Activated T-helper 17 cell treated with anti-CD3 and anti-CD28 coated beads, Interleukin-2, amount 50 U/mL, for 72 hours (primary cell): ENCODE data around the gene UGT1A8. TPM values are rescaled to one million over a fixed set of nuclear protein-coding genes. Genes with fewer than 3 reads are reported as not detected.

Source experiments
- ATAC-seq: fragments of 150-1000 bp; cut with Tn5 transposase; replicated peaks from 2 replicates; pipeline ENCODE4 v1.10.0; 2021; ENCODE audit warnings: mild to moderate bottlenecking, moderate library complexity
- H3K27ac Mint-ChIP-seq: one replicate; pipeline ENCODE4 v1.8.0; 2022; ENCODE audit warnings: mixed read lengths
- H3K27me3 Mint-ChIP-seq: one replicate; pipeline ENCODE4 v1.8.0; 2022; ENCODE audit warnings: mixed read lengths
- H3K36me3 Mint-ChIP-seq: one replicate; pipeline ENCODE4 v1.8.0; 2022; ENCODE audit warnings: low read depth, mild to moderate bottlenecking, mixed read lengths
- H3K4me1 Mint-ChIP-seq: one replicate; pipeline ENCODE4 v1.8.0; 2022; ENCODE audit warnings: mixed read lengths
- H3K4me3 Mint-ChIP-seq: one replicate; pipeline ENCODE4 v1.8.0; 2022; ENCODE audit warnings: mild to moderate bottlenecking, mixed read lengths
- H3K9me3 Mint-ChIP-seq: one replicate; pipeline ENCODE4 v1.8.0; 2022; ENCODE audit warnings: mixed read lengths
- total RNA-seq, 2 donors: library from RNA; stranded (reverse); gene quantifications; one replicate each; pipeline ENCODE4 v1.2.3, GENCODE V29; 2022

Gene UGT1A8
- total RNA-seq, 2 donors from 2014 or later = 0.42 TPM; not detected in 1

GRCh38 chr2:233793465-233794127, 176.2 kb downstream of the UGT1A8 start:
- H3K9me3 Mint-ChIP-seq = no peaks in the 10 kb centered on the region
- peaks cover 8% of the 10 kb centered on the region for H3K27me3 Mint-ChIP-seq
- H3K27ac Mint-ChIP-seq = no peak overlapping the region
- H3K36me3 Mint-ChIP-seq = no peaks in the 10 kb centered on the region
- H3K4me3 Mint-ChIP-seq = no peak overlapping the region
- H3K4me1 Mint-ChIP-seq = no peaks in the 10 kb centered on the region
- ATAC-seq = no peak

DNA sequence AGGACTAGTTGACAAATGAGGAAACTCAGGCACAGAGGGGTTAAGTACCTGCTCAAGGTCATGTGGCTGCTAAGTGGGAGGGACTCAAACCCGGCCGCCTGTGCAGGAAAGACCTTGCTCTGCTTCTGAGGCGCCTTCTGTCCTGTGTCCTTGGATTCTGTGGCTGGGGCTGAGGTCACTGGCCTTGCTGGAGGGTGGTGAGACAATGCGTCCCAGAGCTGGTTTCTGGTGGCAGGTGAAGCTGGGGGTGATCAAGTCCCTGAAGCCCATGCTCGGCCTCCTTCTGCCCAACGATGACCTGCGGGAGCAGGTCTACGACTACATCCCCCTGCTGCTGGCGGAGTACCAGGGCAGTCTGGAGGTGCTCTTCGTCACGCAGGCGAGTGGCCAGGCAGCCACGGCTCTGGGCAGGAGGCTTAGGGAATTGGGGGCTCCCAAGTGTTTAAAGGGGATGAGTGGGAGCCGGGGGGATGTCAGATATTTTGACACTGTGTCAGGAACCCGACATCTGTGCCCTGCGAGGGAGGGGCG, 176.8 kb downstream of the UGT1A8 start:
- no peaks in the 10 kb centered on the region for H3K9me3 Mint-ChIP-seq
- no peak for ATAC-seq
- H3K4me1 Mint-ChIP-seq = no peaks in the 10 kb centered on the region
- H3K27me3 Mint-ChIP-seq = peaks cover 8% of the 10 kb centered on the region
- no peak overlapping the region for H3K27ac Mint-ChIP-seq
- no peaks in the 10 kb centered on the region for H3K36me3 Mint-ChIP-seq
- H3K4me3 Mint-ChIP-seq = no peak overlapping the region

- Mint-ChIP-seq H3K4me1 (no peaks in the 10 kb centered on the region), H3K27ac (no peak overlapping the region), H3K27me3 (peaks cover 8% of the 10 kb centered on the region), H3K36me3 (no peaks in the 10 kb centered on the region), H3K9me3 (no peaks in the 10 kb centered on the region), H3K4me3 (no peak overlapping the region)
- ATAC-seq = no peak
Measured at GRCh38 chr2:233795735-233796171, 178.3 kb downstream of the UGT1A8 start.

DNA sequence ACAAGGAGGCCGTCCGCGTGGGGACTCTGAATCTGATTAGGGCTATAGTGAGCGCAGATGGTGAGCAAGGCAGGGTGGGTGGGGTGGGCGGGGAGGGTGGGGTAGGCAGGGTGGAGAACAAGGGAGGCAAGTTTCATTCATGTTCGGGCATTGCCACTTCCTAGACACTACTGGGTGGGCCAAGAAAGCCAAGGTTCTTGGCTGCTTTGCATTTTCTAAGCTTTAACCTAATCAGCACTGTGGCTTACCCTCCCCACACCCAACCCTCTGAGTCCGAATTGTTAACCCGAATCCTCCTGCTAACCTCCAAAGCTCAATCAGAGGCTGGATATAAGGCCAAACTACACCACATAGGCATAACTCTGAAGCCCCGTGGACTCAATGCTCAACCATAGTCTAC, 178.8 kb downstream of the UGT1A8 start:
- no peaks in the 10 kb centered on the region for H3K36me3 Mint-ChIP-seq
- peaks cover 8% of the 10 kb centered on the region for H3K27me3 Mint-ChIP-seq
- H3K4me3 Mint-ChIP-seq = no peak overlapping the region
- no peaks in the 10 kb centered on the region for H3K9me3 Mint-ChIP-seq
- H3K4me1 Mint-ChIP-seq = no peaks in the 10 kb centered on the region
- ATAC-seq = no peak
- H3K27ac Mint-ChIP-seq = no peak overlapping the region

GRCh38 chr2:233798335-233799086, 181.1 kb downstream of the UGT1A8 start:
- no peaks in the 10 kb centered on the region for H3K36me3 Mint-ChIP-seq
- H3K27me3 Mint-ChIP-seq = peaks cover 16% of the 10 kb centered on the region
- H3K4me1 Mint-ChIP-seq = no peaks in the 10 kb centered on the region
- no peak overlapping the region for H3K4me3 Mint-ChIP-seq
- no peaks in the 10 kb centered on the region for H3K9me3 Mint-ChIP-seq
- ATAC-seq = no peak
- H3K27ac Mint-ChIP-seq = no peak overlapping the region

- H3K4me3 Mint-ChIP-seq = no peak overlapping the region
- H3K9me3 Mint-ChIP-seq = no peaks in the 10 kb centered on the region
- no peaks in the 10 kb centered on the region for H3K4me1 Mint-ChIP-seq
- peaks cover 17% of the 10 kb centered on the region for H3K27me3 Mint-ChIP-seq
- ATAC-seq = no peak
- H3K36me3 Mint-ChIP-seq = no peaks in the 10 kb centered on the region
- no peak overlapping the region for H3K27ac Mint-ChIP-seq
Measured at GRCh38 chr2:233799087-233799665, 181.7 kb downstream of the UGT1A8 start.

DNA sequence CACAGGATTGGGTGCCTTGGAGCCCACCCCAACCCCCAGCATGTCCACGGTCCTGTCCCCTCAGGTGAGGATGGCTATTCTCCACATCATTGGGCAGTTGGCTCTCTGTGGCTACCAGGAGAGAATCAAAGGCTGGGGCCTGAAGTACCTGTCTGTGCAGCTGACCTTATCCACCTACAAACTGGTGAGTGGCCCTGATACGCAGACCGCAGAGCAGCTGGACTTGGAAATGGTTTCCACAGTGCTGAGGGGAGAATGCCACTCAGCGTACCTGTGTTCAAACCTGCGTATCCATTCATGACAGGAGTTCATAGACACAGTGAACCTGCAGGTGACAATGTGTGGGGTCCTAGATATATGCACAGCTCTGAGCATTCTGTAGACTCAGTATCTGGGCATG, 182.3 kb downstream of the UGT1A8 start:
- Mint-ChIP-seq H3K36me3 (no peaks in the 10 kb centered on the region), H3K4me1 (no peaks in the 10 kb centered on the region)

GRCh38 chr2:233800208-233800607, 182.8 kb downstream of the UGT1A8 start:
- Mint-ChIP-seq H3K27ac (no peak overlapping the region), H3K4me3 (no peak overlapping the region), H3K4me1 (no peaks in the 10 kb centered on the region), H3K27me3 (peaks cover 20% of the 10 kb centered on the region), H3K9me3 (no peaks in the 10 kb centered on the region), H3K36me3 (no peaks in the 10 kb centered on the region)
- ATAC-seq = no peak

More for the DNA sequence above, 182.3 kb downstream of the UGT1A8 start:
- Mint-ChIP-seq H3K27me3 (peaks cover 20% of the 10 kb centered on the region), H3K27ac (no peak overlapping the region), H3K9me3 (no peaks in the 10 kb centered on the region), H3K4me3 (no peak overlapping the region)
- ATAC-seq = no peak

DNA sequence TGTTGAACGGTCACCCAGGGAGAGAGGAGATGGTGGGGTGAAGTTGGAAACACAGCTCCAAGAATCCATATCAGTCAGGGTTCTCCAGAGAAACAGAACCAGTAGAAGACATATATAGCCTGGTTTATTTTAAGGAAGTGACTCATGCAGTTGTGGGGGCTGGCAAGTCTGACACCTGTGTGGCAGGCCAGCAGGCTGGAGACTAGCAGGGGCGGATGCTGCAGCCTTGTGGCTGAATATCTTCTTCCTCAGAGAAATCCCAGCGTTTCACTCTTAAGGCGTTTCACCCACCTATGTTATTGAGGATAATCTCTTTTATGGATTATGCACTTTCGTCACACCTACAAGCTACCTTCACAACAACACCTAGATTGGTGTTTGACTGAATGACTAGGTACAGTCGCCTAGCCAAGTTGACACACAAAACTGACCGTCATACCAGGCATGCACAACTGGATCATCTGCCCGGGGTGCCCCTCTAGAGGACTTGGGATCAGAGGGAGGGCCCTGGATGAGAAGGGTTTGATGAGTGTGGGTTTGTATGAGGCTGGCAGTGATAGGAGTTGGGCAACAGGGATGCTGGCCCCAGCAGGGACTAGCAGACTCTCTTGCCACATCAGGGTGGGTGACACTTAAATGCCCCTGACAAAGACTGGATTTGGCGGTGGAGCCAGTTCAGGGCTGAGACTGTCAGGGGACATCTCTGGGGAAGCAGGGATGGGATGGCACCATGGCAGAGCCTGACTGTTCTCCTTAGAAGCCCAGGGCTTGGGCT, 184.1 kb downstream of the UGT1A8 start:
- Mint-ChIP-seq H3K36me3 (no peaks in the 10 kb centered on the region), H3K27me3 (peaks cover 20% of the 10 kb centered on the region), H3K9me3 (no peaks in the 10 kb centered on the region), H3K4me1 (no peaks in the 10 kb centered on the region), H3K27ac (no peak overlapping the region), H3K4me3 (no peak overlapping the region)
- ATAC-seq = no peak

DNA sequence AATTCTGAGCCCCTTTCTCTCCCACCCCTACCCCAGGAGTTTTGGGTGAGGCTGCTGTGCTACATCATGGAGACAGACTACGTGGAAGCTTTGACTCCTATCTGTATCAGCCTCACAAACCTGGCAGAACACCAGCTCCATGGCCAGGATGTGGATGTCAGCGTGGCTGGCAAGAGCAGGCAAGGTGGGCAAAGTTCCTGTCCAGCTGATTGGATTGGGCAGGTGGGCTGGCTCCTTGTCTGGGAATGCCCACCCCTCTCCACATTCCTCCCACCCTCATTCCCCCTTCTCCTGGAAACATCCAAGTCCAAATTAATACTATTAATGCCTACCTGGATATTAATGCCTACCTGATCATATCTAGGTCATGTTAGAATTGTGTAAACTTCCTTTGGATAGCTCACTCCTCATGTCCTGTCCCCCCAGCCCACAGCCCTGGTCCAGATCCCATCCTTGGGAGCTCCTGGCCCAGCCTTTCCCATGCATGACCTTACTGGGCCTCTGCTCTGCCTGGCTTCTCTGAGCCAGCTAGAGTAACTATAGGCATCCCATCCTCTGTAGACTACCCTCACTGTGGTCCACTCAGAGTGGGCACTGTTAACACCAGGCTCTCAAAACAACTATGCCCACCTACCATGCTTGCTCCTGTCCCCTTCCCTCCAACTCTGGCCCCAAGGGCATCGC, 184.8 kb downstream of the UGT1A8 start:
- Mint-ChIP-seq H3K27me3 (peaks cover 20% of the 10 kb centered on the region), H3K4me3 (no peak overlapping the region), H3K4me1 (no peaks in the 10 kb centered on the region), H3K27ac (no peak overlapping the region), H3K9me3 (no peaks in the 10 kb centered on the region), H3K36me3 (no peaks in the 10 kb centered on the region)
- no peak for ATAC-seq

GRCh38 chr2:233803292-233803911, 186.0 kb downstream of the UGT1A8 start:
- H3K4me3 Mint-ChIP-seq = no peak overlapping the region
- no peaks in the 10 kb centered on the region for H3K9me3 Mint-ChIP-seq
- no peaks in the 10 kb centered on the region for H3K36me3 Mint-ChIP-seq
- peaks cover 13% of the 10 kb centered on the region for H3K27me3 Mint-ChIP-seq
- H3K27ac Mint-ChIP-seq = no peak overlapping the region
- H3K4me1 Mint-ChIP-seq = no peaks in the 10 kb centered on the region
- ATAC-seq = no peak

- no peaks in the 10 kb centered on the region for H3K9me3 Mint-ChIP-seq
- no peak overlapping the region for H3K4me3 Mint-ChIP-seq
- no peak overlapping the region for H3K27ac Mint-ChIP-seq
- no peak for ATAC-seq
- H3K4me1 Mint-ChIP-seq = no peaks in the 10 kb centered on the region
- peaks cover 11% of the 10 kb centered on the region for H3K27me3 Mint-ChIP-seq
- no peaks in the 10 kb centered on the region for H3K36me3 Mint-ChIP-seq
Measured at GRCh38 chr2:233803994-233804393, 186.6 kb downstream of the UGT1A8 start.

DNA sequence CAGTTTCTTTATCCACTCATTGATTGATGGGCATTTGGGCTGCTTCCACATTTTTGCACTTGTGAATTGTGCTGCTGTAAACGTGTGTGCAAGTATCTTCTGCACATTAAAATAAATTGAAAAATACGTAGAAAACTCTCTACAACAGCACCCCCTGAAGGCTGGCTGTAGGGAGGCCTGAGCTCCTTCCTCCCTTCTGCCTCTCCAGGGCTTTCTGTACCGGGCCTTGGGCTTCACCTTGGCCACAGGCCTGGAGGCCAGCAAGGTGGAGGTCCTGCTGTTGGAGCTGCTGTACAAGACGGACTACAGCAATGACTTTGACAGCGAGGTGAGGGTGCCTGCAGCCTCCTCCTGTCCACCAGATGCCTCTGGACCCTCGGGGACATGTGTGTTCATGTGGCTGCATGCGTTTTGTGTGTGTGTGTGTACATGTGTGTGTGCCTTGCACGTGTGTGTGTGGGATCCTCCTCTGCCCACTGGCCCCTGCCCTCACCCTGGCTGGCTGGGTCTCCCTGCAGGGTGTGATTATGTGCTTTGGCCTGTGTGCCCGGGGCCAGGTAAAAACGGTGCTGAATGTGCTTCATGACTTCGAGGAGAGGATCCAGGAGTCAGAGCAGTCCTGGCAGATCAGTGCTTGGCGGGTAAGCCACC, 189.9 kb downstream of the UGT1A8 start:
- Mint-ChIP-seq H3K36me3 (no peaks in the 10 kb centered on the region), H3K9me3 (no peaks in the 10 kb centered on the region), H3K27ac (no peak overlapping the region), H3K4me1 (no peaks in the 10 kb centered on the region), H3K27me3 (peaks cover 21% of the 10 kb centered on the region), H3K4me3 (no peak overlapping the region)
- no peak for ATAC-seq
